IPS-NIHi11 (cell line): ENCODE data around the gene KRTAP10-11.
"Not testable (repeated sequence)": the region's sequence is repeated elsewhere in the genome, so short reads cannot be mapped to it uniquely, and the experiment has no call there.

Experiments
- DNase-seq: peaks from one replicate; pipeline ENCODE4 v3.0.0; 2012; ENCODE audit warnings: mixed read lengths, low spot score

Gene KRTAP10-11, protein sequence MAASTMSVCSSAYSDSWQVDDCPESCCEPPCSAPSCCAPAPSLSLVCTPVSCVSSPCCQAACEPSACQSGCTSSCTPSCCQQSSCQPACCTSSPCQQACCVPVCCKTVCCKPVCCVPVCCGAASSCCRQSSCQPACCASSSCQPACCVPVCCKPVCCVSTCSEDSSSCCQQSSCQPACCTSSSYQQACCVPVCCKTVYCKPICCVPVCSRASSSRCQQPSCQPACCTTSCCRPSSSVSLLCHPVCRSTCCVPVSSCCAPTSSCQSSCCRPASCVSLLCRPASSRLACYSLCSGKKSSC

DNA sequence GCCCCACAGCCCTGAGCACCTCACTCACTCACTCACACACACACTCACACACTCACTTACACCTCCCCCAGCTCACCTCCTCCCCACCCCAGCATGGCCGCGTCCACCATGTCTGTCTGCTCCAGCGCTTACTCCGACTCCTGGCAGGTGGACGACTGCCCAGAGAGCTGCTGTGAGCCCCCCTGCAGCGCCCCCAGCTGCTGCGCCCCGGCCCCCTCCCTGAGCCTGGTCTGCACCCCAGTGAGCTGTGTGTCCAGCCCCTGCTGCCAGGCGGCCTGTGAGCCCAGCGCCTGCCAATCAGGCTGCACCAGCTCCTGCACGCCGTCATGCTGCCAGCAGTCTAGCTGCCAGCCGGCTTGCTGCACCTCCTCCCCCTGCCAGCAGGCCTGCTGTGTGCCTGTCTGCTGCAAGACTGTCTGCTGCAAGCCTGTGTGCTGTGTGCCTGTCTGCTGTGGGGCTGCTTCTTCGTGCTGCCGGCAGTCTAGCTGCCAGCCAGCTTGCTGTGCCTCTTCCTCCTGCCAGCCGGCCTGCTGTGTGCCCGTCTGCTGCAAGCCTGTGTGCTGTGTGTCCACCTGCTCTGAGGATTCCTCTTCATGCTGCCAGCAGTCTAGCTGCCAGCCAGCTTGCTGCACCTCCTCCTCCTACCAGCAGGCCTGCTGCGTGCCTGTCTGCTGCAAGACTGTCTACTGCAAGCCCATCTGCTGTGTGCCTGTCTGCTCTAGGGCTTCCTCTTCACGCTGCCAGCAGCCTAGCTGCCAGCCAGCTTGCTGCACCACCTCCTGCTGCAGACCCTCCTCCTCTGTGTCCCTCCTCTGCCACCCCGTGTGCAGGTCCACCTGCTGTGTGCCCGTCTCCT, at the start of gene KRTAP10-11:
TSS of gene KRTAP10-11 (plus strand) at position 49 of the 856 bp plus-strand sequence. CDS start at position 94, 45 bp downstream.
- DNase-seq: not testable (repeated sequence)

DNA sequence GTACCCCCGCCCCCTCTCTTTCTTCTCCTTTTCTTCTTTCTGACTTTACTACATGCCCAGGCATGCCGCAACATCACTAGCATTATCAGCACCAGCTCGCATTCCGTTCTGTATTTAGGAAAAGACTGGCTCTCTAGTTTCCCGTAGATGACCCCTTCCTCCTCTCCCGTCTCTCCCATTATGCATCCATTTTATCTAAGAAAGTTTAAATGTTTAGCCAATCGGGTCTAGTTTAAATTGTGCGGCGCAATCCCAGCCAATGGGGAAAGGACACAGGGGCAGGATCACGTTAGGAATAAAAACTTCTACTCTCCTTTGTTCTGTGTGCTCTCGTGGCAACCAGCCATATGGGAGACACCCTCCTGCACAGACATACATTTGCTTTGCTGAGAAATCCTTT, 48.2 kb upstream of the KRTAP10-11 start:
- no peak for DNase-seq

DNA sequence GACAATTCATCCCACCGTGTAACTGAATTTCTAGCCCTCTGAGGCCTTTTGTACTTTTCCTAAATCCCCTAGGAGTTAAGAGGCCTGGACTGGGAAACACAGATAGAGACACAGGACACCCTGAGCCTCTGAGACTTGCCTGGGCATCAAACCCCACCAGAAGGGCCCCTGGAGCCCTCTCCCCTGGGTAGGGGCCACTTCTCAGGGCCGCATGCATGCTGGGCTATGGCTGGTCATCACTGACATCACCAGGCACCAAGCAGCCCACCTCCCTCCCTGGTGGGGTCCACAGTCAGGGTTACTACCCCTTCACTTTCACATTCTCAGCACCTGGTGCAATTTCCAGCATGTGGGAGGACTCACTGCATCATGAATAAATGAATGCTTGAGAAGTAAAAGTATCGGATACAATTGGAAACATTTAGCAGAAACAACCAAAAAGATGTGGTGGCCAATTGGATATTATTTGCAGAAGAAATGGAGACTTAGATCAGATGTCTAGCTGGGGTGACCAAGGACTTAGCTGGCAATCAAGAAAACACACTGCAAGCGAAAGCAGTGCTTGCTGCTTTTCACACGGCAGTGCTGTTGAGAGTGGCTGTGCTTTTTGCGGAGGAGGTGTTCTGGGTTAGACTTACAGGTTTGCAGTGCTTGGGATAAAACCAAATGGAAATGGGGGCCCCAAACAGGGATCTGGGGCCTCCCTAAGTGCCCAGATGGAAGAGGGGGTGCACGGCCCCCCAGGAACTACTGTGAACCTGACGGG, 46.8 kb upstream of the KRTAP10-11 start:
- no peak for DNase-seq

DNA sequence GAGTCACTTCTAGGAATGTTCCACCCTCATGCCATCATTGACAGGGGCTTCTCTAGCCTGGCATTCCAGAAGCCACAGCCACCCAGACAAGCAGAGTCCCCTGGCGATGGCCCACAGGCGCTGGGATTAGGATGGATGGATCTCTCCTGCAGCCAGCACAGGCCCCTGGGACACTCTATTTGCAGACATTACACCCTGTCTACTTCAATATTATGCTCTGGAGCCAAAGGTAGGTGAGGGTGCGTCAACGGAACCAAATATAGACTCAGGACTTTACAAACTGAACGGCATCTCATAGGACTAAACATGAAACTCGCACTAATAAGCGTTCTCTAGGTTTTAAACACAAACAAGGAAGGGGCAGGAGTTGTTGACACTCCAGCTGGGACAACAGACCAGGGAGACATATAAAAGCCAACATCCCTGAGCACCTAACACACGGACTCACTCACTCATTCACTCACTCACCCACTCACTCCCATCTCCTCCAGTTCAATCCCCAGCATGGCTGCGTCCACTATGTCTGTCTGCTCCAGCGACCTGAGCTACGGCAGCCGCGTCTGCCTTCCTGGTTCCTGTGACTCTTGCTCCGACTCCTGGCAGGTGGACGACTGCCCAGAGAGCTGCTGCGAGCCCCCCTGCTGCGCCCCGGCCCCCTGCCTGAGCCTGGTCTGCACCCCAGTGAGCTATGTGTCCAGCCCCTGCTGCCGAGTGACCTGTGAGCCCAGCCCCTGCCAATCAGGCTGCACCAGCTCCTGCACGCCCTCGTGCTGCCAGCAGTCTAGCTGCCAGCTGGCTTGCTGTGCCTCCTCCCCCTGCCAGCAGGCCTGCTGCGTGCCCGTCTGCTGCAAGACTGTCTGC, 45.9 kb upstream of the KRTAP10-11 start, which contains the start of gene KRTAP10-7:
TSS of gene KRTAP10-7 (plus strand) at position 480 of the 861 bp plus-strand sequence. CDS start at position 505, 25 bp downstream.
- not testable (repeated sequence) for DNase-seq

DNA sequence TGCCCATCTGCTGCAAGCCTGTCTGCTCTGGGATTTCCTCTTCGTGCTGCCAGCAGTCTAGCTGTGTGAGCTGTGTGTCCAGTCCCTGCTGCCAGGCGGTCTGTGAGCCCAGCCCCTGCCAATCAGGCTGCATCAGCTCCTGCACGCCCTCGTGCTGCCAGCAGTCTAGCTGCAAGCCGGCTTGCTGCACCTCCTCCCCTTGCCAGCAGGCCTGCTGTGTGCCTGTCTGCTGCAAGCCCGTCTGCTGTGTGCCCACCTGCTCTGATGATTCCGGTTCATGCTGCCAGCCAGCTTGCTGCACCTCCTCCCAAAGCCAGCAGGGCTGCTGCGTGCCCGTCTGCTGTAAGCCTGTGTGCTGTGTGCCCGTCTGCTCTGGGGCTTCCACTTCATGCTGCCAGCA, 45.1 kb upstream of the KRTAP10-11 start:
- DNase-seq: not testable (repeated sequence)

DNA sequence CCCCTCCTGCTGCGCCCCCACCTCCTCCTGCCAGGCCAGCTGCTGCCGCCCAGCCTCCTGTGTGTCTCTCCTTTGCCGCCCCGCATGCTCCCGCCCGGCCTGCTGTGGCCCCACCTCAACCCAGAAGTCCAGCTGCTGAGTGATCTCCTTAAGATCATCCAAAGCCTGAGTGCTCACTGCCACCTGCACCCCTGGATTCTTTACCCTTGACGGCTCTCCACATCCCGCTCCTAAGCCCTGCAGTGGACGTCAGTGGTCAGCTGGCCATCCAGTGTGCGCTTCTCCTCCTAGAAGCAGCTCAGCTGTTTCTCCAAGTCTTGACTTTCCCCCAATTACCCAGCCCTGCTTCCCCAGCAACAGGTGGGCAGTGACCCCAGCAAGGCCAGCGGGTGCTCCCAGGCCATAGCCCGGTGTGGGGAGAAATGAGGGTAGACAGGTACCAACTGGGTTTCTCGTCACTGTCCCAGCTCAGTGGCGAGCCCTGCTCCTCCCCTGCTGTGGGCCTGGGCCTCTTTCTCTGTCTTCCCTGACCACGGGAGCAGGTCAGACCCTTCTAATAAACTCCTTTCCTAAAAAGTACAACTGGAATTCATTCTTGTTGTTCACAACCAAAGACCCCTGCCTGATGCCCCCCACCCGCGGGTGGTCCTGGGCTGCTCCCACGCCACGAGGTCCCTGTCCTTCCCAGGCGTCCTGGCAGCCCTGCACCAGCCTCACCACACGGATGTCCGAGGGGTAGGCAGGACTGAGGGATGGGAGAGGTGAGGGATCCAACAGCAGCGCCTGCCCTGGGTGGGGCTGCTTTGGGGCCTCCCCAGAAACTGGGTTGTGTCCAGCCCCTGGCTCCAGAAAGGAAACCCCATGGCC, 44.4 kb upstream of the KRTAP10-11 start:
- DNase-seq: no peak

DNA sequence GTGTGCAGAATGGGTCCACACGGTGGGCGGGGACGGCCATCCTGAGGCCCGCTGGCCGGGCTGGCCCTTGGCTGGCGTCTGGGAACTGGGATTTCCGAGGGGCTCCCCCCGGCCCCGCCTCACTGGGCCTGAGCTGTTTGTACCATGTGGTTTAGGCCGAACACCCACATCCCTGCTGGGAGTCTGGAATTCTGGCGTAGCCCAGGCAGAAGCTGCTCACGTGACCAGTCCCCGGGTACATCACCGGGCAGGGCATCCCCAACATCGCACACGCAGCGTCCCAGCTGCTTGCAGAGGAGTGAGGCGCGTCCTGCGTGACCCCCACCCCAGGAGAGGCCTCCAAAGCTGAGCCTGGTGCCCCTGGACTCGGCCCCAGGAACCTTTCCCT, 43.8 kb upstream of the KRTAP10-11 start:
- no peak for DNase-seq

DNA sequence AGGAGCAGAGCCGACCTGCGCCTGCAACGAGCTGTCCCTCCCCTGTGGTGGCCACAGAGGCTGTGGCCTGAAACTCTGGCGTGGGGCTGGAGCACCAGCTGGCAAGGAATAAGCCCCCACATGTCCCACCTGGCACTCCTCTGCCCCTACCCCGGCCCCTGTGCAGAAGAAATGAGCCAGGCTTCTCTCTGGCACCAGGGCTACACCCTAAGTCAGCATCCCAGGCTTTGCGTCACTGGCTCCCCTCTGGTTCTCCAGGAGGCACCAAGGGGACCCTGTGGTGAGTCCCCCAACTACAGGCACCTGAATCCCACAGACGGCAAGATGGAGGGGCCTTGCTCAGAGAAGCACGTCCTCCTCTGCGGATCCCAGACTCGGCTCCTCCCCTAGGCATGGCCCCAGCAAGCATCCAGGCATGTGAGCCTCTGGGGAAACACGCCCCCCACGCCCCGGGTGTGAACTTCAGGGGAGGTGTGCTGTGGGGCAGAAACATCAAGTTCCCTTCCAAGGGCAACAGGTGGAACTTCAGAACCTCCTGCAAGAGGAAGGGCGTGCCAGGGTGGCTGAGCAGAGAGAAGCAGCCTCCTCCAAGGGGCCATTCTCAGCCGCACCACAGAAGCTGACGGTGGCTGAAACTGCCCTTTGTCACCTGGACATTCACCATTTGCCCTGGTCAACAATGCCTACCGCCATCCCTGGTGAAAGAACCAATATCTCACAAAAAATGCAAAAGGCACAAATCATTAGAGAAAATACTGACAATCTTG, 42.9 kb upstream of the KRTAP10-11 start:
- DNase-seq: no peak

DNA sequence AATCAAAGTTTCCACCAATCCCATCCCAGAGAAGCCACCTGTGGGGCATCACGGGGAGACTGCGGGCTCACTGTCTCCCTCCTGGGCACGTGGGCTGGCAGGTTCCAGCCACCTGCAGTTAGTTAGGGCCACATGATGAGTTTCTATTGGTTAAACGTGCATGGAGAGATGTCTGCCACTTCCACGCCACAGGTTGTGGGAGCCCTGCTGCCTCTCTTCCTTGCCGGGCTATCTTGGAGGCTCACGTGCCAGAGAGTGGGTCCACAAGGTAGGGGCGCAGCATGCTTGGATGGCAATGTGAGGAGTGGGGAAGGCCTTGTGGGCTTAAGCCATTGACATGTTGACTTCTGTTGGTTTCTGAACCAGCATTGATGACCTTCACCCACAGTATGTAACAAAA, 42.3 kb upstream of the KRTAP10-11 start:
- no peak for DNase-seq

DNA sequence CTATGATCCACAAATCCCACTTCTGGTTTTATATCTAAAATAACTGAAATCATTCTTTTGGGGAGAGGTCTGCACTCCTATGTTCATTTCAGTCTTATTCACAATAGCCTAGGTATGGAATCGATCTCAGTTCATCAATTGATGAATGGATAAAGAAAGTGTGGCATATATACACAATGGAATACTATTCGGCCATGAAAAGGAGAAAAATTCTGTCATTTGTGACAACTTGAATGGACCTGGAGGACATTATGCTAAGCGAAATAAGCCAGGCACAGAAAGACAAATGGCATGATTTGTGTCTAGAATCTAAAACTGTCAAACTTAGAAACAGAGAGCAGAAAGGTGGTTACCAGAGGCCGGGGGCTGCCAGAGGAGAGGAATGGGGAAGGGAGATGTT, 39.7 kb upstream of the KRTAP10-11 start:
- DNase-seq: no peak

DNA sequence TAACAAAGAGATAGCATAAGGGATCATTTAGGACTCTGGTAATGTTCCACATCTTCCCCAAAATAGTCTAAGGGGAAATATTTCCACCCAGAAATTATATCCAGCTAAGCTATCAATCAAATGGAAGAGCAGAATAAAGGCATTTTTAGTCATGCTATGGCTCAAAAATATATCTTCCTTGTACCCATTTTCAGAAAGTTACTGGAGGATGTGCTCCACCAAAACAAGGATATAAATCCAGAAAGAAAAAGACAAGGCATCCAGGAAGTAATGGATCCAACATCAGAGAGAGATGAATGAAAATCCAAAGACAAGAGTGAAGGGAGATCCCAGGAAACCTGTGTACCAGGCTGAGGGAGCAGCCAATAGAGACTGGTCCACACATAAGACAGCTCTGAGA, 37.0 kb upstream of the KRTAP10-11 start:
- no peak for DNase-seq

DNA sequence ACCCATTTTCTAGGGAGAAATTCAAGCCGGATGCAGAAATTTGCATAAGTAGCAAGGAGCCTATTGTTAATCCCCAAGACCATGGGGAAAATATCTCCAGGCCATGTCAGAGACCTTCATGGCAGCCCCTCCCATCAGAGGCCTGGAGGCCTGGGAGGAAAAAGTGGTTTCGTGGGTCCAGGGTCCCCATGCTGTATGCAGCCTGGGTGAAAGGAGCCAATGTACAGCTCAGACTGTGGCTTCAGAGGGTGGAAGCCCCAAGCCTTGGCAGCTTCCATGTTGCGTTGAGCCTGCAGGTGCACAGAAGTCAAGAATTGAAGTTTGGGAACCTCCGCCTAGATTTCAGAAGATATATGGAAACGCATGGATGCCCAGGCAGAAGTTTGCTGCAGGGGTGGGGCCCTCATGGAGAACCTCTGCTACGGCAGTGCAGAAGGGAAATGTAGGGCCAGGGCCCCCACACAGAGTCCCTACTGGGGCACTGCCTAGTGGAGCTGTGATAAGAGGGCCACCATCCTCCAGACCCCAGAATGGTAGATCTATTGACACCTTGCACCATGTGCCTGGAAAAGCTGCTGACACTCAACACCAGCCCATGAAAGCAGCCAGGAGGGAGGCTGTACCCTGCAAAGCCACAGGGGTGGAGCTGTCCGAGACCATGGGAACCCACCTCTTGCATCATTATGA, 35.9 kb upstream of the KRTAP10-11 start:
- DNase-seq: not testable (repeated sequence)

DNA sequence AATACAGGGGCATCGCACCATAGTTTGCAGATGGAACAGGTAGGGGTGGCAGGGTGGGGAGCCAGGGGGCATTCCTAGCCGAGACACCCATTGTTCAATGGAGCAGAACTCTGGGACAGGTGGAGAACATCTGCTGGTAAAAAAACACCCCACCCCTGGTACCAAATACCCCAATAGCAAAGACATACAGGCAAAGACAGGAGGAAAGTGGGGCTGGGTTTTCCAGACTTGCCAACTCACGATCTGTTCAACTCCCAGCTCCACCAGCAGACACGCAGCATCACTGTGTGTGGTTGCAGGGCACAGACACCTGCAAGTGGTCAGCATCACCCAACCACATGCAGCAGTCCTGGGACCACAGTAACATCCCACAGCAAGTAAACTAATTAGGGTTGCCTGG, 34.7 kb upstream of the KRTAP10-11 start:
- no peak for DNase-seq

DNA sequence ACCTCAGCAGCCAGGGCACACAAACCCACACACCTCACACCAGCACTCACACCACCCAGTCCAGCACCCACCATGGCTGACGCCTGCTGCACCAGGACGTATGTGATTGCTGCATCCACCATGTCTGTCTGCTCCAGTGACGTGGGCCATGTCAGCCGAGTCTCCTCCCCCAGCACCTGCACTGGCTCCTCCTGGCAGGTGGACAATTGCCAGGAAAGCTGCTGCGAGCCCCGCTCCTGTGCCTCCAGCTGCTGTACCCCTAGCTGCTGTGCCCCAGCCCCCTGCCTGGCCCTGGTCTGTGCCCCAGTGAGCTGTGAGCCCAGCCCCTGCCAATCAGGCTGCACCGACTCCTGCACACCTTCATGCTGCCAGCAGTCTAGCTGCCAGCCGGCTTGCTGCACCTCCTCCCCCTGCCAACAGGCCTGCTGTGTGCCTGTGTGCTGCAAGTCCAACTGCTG, 34.2 kb upstream of the KRTAP10-11 start, which contains the start of gene KRTAP10-8:
TSS of gene KRTAP10-8 (plus strand) at position 51 of the 458 bp plus-strand sequence. CDS start at position 73, 22 bp downstream.
- DNase-seq: no peak

DNA sequence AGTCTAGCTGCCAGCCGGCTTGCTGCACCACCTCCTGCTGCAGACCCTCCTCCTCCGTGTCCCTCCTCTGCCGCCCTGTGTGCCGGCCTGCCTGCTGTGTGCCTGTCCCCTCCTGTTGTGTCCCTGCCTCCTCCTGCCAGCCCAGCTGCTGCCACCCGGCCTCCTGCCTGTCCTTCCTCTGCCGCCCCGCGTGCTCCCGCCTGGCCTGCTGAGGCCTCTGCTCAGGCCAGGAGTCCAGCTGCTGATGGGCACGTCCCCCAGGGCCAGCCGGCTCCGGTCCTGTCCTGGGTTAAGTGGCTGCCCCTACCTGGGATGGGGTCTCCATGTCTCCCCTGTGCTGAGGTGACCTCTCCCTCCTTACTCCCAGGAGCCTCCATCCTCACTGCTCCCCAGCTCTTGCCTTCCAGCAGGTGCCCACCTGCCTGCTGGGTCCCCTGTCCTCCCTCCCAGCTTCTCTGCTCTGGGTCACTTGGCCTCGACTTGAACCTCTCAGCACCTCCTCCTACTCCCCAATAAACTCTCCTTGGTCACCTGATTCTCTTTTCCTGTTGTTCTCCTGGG, 33.5 kb upstream of the KRTAP10-11 start:
- no peak for DNase-seq

DNA sequence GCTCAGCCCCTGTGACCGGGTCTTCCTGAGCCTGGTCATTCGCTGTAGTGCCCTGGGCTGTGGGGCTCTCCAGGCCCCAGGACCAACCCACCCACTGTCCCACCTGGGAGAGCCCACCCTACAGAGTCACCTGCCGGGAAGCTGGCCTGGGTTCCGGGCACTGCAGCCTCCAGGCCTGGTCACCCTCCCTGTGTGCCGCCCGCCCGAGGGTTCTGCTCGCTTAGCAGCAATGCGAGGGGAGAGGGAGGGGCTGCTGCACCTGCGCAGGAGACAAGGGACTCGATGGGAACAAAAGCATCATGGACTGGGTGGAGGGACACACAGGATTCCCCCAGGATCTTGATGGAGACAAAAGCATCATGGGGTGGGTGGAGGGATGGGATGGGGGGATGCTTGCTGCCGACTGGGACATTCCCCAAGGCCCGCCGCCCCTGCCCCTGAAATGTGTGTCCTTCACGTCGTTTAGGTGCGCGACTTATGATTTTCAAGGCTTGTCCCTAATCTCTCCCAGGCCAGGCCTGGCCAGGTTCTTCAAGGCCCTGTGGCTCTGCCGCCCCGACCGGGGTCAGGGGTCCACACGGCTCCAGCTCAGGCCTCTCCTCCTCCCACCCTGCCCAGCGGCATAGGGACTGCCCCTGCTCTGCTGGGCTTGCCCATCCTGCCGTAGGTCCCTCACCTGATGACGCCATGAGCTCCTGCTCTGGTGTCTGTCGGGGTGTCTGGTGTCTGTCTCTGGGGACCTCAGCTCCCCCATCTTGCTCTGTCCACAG, 32.6 kb upstream of the KRTAP10-11 start:
- no peak for DNase-seq

DNA sequence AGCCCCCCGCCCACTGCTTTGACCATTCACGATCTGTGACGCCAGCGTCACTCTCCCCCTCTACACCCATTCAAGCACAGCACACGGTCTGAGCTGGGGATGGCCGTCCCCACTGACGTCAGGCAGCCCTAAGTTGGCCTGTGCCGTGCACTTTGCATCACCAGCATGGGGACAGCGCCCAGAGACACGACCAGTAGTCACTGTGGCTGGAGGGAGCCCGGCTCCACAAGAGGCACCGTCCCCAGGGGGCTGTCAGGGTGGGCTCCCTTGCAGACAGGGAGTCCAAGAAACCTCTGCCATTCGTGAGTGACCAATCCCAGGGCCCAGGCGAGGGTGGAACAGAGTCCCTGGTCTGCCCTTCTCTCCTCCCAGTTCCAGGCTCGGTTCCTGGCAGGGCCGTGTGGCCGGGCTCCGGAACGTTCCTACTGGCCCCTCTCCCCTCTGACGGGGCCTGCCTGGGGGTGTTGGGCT, 32.0 kb upstream of the KRTAP10-11 start:
- no peak for DNase-seq
